Activated CD8-positive, alpha-beta T cell treated with anti-CD3 and anti-CD28 coated beads for 36 hours (primary cell): ENCODE data around the gene DYDC2. TPM values are rescaled to one million over a fixed set of nuclear protein-coding genes. Genes with fewer than 3 reads are reported as not detected.

Experiments used
- ATAC-seq: fragments of 200-7000 bp; cut with Tn5 transposase; one replicate; pipeline ENCODE4 v1.10.0; 2021; ENCODE audit warnings: mild to moderate bottlenecking, moderate library complexity
- CTCF ChIA-PET: fragments of 350-600 bp; sonication (Branson Sonifier 250); formaldehyde crosslinking; loops from one replicate; lab custom pipeline; 2021; ENCODE audit warnings: antibody characterized with exemption; lab: Charles Lee
- POLR2A ChIA-PET: fragments of 350-600 bp; sonication (Branson Sonifier 250); formaldehyde crosslinking; loops from one replicate; lab custom pipeline; 2021; ENCODE audit warnings: antibody characterized with exemption; lab: Charles Lee
- DNase-seq: peaks from one replicate; pipeline ENCODE4 v3.0.0-alpha.2; 2020
- H3K27ac Mint-ChIP-seq: one replicate; pipeline ENCODE4 v1.8.0; 2021; ENCODE audit warnings: mild to moderate bottlenecking, mixed read lengths
- H3K27me3 Mint-ChIP-seq: one replicate; pipeline ENCODE4 v1.8.0; 2021; ENCODE audit warnings: mixed read lengths
- H3K36me3 Mint-ChIP-seq: one replicate; pipeline ENCODE4 v1.8.0; 2021; ENCODE audit warnings: low read depth, mixed read lengths
- H3K4me1 Mint-ChIP-seq: one replicate; pipeline ENCODE4 v1.8.0; 2021; ENCODE audit warnings: low read depth, mixed read lengths
- H3K4me3 Mint-ChIP-seq: one replicate; pipeline ENCODE4 v1.8.0; 2021; ENCODE audit warnings: mild to moderate bottlenecking, moderate library complexity, mixed read lengths
- H3K9me3 Mint-ChIP-seq: one replicate; pipeline ENCODE4 v1.8.0; 2021; ENCODE audit warnings: mixed read lengths
- intact Hi-C: fragments of 100-400 bp; cut with micrococcal nuclease; formaldehyde crosslinking; loops from one replicate; pipeline ENCODE4 v1.10.0; 2022
- total RNA-seq, 2 experiments: library from RNA; stranded (reverse); gene quantifications; one replicate each; pipeline ENCODE4 v1.2.3, GENCODE V29; 2021
- TF ChIP-seq, protein P1 (sequence below): fragments of 200-600 bp; IDR thresholded peaks from one replicate; pipeline ENCODE4 v1.8.0; 2022; ENCODE audit warnings: antibody characterized with exemption, mild to moderate bottlenecking

DYDC2 gene, protein sequence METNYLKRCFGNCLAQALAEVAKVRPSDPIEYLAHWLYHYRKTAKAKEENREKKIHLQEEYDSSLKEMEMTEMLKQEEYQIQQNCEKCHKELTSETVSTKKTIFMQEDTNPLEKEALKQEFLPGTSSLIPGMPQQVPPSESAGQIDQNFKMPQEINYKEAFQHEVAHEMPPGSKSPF
- under 1 TPM in 1 of 2 experiments, not detected in 1; 0.70 TPM for total RNA-seq

DNA sequence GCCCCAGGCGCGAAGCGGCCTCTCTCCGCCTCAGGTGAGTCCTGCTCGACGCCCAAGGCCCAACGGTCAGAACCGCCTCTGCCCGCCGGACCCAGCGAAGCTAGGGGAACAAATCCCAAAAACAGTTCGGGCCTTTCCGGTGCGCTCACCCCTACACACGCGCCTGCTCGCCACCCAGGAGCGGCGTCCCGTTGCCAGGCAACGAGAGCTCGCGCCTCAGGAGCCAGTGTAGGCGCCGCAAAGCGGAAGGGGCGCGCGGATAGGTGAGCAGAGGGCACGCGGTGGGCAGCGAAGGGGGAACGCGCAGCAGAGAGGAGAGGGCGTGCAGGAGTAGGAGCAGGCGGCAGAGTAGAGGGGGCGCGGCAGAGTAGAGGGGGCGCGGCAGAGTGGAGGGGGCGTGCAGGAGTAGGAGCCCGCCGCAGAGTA lies at the start of gene DYDC2, which contains the start of gene DYDC1:
DYDC2 (plus strand) TSS at position 219 of the 426 bp plus-strand sequence. CDS start 5,663 bp downstream, outside the sequence.
DYDC1 (minus strand) TSS at position 193 of the 426 bp plus-strand sequence. CDS start 4,154 bp downstream, outside the sequence.
- peaks cover 26% of the 10 kb centered on the region for H3K27me3 Mint-ChIP-seq
- H3K36me3 Mint-ChIP-seq, result no peaks in the 10 kb centered on the region
- ChIA-PET CTCF (interaction anchor here (1.0 to 1.8 kb wide), 2 partner anchors 21 to 155 kb away, joined by 3 to 13 read pairs; no protein-coding TSS in a partner anchor), POLR2A (no interaction called here)
- no peak within 1 kb of the TSS for H3K27ac Mint-ChIP-seq
- H3K9me3 Mint-ChIP-seq, result peaks cover 1% of the 10 kb centered on the region
- peaks cover 5% of the 10 kb centered on the region for H3K4me1 Mint-ChIP-seq
- ATAC-seq, result peak; percentile 96
- intact Hi-C loops, result no loop called here
- TF ChIP-seq, protein P1, sequence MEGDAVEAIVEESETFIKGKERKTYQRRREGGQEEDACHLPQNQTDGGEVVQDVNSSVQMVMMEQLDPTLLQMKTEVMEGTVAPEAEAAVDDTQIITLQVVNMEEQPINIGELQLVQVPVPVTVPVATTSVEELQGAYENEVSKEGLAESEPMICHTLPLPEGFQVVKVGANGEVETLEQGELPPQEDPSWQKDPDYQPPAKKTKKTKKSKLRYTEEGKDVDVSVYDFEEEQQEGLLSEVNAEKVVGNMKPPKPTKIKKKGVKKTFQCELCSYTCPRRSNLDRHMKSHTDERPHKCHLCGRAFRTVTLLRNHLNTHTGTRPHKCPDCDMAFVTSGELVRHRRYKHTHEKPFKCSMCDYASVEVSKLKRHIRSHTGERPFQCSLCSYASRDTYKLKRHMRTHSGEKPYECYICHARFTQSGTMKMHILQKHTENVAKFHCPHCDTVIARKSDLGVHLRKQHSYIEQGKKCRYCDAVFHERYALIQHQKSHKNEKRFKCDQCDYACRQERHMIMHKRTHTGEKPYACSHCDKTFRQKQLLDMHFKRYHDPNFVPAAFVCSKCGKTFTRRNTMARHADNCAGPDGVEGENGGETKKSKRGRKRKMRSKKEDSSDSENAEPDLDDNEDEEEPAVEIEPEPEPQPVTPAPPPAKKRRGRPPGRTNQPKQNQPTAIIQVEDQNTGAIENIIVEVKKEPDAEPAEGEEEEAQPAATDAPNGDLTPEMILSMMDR, result no peak
- peak within 1 kb of the TSS; percentile 66 for H3K4me3 Mint-ChIP-seq
- peak; percentile 79 for DNase-seq

DNA sequence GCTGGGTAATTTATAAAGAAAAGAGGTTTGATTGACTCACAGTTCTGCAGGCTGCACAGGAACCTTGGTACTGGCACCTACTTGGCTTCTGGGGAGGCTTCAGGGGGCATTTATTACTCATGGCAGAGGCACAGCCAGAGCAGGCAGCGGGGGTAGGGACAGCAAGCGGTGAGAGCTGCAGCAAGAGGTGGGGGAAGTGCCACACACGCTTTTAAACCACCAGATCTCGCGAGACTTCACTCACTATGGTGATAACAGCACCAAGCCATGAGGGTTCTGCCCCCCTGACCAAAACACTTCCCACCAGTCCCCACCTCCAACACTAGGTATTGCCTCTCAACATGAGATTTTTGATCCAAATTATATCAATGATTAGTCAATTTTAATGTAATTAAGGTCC lies 43.1 kb upstream of the DYDC2 start:
- intact Hi-C loops, result no loop called here
- CTCF ChIA-PET, result no interaction called here
- H3K9me3 Mint-ChIP-seq, result no peaks in the 10 kb centered on the region
- H3K27me3 Mint-ChIP-seq, result no peaks in the 10 kb centered on the region
- no peak overlapping the region for H3K27ac Mint-ChIP-seq
- TF ChIP-seq, protein P1, result no peak
- no peak for ATAC-seq
- H3K36me3 Mint-ChIP-seq, result no peaks in the 10 kb centered on the region
- DNase-seq, result no peak
- H3K4me3 Mint-ChIP-seq, result no peak overlapping the region
- POLR2A ChIA-PET, result no interaction called here
- peaks cover 4% of the 10 kb centered on the region for H3K4me1 Mint-ChIP-seq

DNA sequence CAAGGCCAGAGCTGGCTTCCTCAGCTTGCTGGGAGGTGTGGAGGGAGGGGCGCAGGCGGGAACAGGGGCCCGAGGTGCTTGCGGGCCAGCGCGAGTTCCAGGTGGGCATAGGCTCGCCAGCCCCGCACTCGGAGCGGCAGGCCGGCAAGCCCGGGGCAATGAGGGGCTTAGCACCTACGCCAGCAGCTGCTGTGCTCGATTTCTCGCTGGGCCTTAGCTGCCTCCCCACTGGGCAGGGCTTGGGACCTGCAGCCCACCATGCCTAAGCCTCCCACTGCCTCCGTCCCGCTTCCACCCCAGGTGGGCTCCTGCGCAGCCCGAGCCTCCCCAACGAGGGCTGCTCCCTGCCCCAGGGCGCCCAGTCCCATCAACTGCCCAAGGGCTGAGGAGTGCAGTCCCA lies 41.2 kb upstream of the DYDC2 start:
- Mint-ChIP-seq H3K27ac (no peak overlapping the region), H3K27me3 (no peaks in the 10 kb centered on the region), H3K36me3 (no peaks in the 10 kb centered on the region), H3K9me3 (no peaks in the 10 kb centered on the region), H3K4me3 (no peak overlapping the region), H3K4me1 (peaks cover 4% of the 10 kb centered on the region)
- ATAC-seq (no peak), DNase-seq (no peak)
- CTCF ChIA-PET, result no interaction called here
- TF ChIP-seq, protein P1, result no peak
- intact Hi-C loops, result no loop called here
- POLR2A ChIA-PET, result no interaction called here

DNA sequence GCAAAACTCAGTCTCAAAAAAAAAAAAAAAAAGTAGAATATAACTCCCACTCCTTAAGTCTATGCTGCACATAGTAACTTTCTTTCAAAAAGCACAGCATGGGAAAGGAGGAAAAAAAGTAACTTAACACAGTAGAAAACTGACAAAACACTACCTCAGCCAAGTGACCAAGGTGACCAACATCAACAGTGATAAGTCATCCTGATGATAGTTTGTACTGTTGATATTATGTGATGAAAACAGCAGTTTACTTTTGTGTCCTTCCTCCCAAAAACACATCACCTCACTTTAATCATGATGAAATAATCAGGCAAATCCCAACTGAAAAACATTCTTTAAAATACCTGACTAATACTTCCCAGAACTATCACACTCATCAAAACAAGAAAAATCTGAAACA lies 37.8 kb upstream of the DYDC2 start:
- ChIA-PET CTCF (no interaction called here), POLR2A (no interaction called here)
- Mint-ChIP-seq H3K4me1 (peaks cover 4% of the 10 kb centered on the region), H3K9me3 (no peaks in the 10 kb centered on the region), H3K4me3 (no peak overlapping the region), H3K36me3 (no peaks in the 10 kb centered on the region), H3K27ac (no peak overlapping the region), H3K27me3 (no peaks in the 10 kb centered on the region)
- TF ChIP-seq, protein P1, result no peak
- intact Hi-C loops, result no loop called here
- ATAC-seq (no peak), DNase-seq (no peak)

DNA sequence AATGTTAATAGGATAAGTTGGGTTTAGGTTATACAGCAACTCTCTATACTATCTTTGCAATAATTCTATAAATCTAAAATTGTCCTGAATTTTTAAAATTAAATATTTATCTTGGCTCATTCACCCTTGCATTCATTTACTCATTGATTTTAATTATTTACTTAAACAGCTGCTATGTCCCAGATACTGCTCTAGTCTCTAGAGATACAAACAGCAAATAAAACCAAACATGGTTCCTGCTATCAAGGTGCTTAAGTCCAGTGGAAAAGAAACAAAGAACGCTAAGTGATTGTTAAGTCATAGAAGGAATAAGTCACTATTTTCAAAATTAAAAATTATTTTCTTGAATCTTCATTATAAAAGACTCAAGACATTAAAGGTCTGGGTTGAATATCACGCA lies 37.3 kb upstream of the DYDC2 start:
- DNase-seq (no peak), ATAC-seq (no peak)
- POLR2A ChIA-PET, result no interaction called here
- Mint-ChIP-seq H3K27ac (no peak overlapping the region), H3K4me3 (no peak overlapping the region), H3K27me3 (no peaks in the 10 kb centered on the region), H3K4me1 (peaks cover 6% of the 10 kb centered on the region), H3K36me3 (no peaks in the 10 kb centered on the region), H3K9me3 (no peaks in the 10 kb centered on the region)
- CTCF ChIA-PET, result no interaction called here
- intact Hi-C loops, result no loop called here
- TF ChIP-seq, protein P1, result no peak
